ENCODE data around the gene POU1F1.

DNA sequence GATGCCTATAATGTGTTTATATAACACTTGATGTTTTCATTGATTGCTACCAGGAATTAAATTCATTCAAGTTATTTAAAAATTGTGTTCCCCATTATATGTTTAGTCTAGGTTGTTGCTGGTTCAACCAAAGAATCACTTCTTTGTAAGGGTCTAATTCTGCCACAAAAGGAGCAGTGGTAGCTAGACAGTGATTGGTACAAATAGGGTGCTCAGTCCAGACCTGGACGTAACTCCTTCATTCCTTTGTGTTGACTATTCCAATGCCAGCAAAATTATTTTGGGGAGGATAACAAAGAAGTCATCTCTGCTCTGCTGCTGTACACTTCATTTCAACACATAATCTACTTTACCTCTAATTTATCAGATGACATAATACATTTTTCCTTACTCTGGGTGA lies 48.1 kb downstream of the POU1F1 start:
- TF ChIP-seq, protein P1, sequence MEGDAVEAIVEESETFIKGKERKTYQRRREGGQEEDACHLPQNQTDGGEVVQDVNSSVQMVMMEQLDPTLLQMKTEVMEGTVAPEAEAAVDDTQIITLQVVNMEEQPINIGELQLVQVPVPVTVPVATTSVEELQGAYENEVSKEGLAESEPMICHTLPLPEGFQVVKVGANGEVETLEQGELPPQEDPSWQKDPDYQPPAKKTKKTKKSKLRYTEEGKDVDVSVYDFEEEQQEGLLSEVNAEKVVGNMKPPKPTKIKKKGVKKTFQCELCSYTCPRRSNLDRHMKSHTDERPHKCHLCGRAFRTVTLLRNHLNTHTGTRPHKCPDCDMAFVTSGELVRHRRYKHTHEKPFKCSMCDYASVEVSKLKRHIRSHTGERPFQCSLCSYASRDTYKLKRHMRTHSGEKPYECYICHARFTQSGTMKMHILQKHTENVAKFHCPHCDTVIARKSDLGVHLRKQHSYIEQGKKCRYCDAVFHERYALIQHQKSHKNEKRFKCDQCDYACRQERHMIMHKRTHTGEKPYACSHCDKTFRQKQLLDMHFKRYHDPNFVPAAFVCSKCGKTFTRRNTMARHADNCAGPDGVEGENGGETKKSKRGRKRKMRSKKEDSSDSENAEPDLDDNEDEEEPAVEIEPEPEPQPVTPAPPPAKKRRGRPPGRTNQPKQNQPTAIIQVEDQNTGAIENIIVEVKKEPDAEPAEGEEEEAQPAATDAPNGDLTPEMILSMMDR (IDR thresholded peaks at IDR 0.05; ENCODE audit: borderline replicate concordance, extremely low read depth, low read length, poor library complexity, severe bottlenecking) = no peak
- no peak for TF ChIP-seq EZH2 (IDR thresholded peaks at IDR 0.05; ENCODE audit: borderline replicate concordance, low read depth, low read length, severe bottlenecking)

Measured in DND-41 (cell line).